ENCODE measurements around the gene TENT4A. TPM values are rescaled to one million over a fixed set of nuclear protein-coding genes. Genes with fewer than 3 reads are reported as not detected.
A peak's percentile ranks its signal among the peaks of the same experiment; 100 is the strongest.
"Not testable (repeated sequence)": the region's sequence is repeated elsewhere in the genome, so short reads cannot be mapped to it uniquely, and the experiment has no call there.

The TENT4A gene
- 5.5 and 6.0 TPM in 2 replicates for total RNA-seq (2014; rRNA removed; shearing (Covaris generic))

DNA sequence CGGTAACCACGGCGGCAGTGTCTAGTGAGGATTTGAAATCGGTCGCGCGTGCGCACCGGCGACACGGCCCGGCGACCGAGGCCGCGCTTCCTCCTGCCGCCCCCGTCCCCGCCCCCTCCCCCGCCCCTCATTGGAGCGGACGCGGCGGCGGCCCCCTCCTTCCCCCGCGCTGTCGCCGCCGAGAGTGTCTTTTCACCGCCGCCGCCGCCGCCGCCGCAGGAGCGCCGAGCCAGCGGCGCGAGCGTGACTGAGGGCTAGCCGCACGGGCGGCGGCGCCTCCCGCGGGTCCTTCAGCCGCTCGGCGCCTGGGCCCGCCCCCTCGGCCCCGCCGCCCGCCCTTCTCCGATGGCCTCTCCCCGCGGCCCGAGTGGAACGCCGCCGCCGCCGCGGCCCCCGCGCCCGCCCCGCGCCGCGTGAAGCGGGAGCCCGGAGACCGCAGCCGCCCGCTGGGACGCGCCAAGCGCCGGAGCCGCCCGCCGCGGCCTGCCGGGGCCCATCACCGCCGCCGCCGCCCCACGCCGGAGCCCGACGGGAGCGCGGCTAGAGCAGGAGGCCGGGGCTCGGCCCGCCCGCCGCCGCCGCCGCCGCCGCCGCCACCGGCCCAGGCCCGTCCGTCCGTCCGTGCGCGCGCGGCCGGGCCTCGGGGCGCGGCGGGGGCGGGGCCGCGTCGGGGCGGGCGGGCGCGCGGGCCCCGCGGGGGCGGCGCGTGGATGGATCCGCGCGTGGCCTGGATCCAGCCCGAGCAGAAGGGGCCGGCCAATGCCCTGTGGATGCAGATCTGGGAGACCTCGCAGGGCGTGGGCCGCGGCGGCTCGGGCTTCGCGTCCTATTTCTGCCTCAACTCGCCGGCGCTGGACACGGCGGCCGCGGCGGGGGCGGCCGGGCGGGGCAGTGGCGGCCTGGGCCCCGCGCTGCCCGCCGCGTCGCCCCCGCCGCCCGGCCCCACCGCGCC, at the start of gene TENT4A:
TSS of gene TENT4A (plus strand) at position 159 of the 952 bp plus-strand sequence. CDS start at position 711, 552 bp downstream.
- no peak for DNase-seq (ENCODE audit: low read depth)

DNA sequence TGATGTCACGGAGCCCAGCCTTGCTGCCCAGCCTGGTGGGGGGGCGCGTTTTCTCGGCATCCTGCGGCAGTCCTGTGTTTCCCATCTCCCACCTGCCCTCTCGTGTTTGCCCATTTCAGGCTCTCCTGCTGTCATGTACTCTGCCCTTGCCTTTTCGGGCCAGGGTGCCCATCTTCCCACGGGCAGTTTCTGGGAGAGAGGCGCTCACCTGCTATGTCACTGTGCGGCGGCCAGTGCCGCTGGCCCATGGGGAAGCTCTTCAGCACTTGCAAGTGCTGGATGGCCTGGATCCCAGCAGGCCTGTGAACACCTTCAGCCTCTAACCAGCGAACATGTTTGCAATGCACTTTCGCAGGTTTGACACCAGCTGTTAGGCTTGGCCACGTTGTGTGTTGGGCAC, 46.5 kb upstream of the TENT4A start:
- no peak for DNase-seq (ENCODE audit: low read depth)

DNA sequence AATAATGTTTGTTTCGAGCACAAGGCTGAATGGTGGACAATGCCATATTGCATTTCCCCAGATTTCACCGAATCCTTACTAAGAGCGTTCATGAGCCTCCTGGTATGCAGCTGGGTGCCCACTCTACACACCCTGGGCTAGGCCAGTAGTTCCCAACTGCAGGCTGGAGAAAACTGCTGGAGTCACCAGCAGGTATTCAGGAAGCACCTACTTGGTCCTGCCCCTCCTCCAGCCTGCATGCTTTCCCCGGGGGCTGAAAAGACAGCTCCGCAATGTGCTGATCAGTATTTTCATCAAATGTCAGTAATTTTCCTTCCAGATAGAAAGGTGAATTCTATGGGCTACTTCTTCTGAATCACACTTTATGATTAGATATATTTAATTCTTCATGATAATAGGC, 45.6 kb upstream of the TENT4A start:
- DNase-seq (ENCODE audit: low read depth) = no peak

DNA sequence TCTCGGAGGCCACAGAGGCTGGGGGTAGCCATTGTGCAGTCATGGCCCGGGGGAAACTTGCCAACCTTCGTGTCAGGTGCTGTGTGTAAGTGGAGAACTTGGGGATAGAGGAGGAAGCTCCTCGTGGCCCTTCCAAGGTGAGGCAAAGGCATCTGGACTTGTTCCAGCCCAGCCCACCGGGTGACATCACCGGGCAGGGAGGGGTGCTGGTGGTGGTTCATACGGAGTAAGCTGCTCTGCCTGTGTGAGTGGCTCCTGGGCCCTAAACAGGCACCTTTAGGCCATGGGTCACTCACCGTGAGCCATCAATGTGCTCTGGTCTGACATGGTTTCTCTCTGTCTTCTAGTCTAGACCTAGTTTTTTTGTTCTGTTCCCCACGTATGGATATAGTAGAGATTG, 44.5 kb upstream of the TENT4A start:
- not testable (repeated sequence) for DNase-seq (ENCODE audit: low read depth)

DNA sequence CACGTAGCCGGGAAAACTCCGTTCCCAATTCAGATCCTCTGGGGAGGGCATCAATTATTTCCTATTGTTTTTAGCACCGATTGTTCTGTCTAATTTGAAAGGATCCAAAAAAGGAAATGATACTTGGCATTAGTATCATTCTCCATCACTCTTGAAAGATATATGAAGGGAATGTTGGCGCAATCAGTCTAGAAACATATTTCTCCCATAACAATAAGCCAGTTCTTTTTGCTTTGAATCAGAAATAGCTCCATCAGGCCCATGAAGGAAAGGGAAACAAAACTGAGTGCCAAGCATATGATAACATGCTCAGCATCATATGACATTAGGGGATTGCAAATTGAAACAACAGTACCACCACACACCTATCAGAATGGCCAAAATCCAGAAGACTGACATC, 40.2 kb upstream of the TENT4A start:
- no peak for DNase-seq (ENCODE audit: low read depth)

DNA sequence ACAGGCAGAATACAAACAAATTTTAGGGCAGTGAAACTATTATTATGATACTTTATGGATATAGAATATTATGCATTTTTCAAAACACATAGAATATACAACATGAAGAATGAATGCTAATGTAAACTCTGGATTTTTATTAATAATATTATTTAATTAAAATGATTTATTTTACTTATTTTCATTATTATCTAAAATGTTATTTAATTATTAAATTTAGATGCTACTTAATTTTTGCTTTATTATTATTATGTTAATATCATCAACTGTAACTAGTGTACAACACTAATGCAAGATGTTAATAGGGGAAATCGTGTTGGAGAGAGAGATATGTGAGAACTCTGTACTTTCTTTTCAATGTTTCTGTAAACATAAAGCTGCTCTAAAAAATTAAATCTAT, 39.3 kb upstream of the TENT4A start:
- no peak for DNase-seq (ENCODE audit: low read depth)

DNA sequence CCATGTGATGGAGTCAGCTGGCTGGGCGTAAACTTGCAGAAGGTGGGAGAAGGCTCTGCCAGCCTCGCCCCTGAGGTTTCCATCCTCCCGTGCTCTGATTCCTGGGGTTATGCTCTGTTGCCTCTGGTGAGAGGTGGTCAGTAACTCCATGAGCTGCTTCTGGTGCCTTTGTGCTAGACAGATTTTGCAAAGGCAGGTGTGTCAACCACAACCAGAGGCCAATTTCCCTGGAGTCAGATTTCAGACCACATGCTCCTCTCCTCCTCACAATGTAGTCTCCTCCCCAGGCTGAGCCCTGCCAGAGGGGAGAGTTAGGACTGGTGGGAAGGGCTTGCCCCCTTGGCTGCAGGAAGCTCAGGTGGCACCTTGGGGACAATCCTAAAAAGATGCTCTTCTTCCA, 38.8 kb upstream of the TENT4A start:
- no peak for DNase-seq (ENCODE audit: low read depth)

DNA sequence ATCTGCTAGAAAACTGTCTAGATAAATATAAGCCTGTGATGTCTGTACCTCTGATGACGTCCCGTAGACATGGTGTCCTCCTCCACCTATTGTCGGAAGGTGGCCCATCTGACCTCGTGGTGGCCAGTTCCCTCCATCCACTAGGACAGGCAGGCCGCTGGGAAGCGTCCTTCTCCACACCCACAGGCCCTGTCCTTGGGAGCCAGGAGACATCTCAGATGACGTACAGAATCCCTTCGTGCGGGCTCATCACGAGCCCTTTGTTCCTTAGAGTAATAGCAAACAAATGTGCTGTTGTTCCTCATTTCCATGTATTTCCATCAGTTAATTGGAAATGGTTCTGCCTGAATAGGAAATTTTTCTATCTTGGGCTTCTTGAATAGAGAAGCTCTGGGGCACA, 38.3 kb upstream of the TENT4A start:
- DNase-seq (ENCODE audit: low read depth) = no peak

DNA sequence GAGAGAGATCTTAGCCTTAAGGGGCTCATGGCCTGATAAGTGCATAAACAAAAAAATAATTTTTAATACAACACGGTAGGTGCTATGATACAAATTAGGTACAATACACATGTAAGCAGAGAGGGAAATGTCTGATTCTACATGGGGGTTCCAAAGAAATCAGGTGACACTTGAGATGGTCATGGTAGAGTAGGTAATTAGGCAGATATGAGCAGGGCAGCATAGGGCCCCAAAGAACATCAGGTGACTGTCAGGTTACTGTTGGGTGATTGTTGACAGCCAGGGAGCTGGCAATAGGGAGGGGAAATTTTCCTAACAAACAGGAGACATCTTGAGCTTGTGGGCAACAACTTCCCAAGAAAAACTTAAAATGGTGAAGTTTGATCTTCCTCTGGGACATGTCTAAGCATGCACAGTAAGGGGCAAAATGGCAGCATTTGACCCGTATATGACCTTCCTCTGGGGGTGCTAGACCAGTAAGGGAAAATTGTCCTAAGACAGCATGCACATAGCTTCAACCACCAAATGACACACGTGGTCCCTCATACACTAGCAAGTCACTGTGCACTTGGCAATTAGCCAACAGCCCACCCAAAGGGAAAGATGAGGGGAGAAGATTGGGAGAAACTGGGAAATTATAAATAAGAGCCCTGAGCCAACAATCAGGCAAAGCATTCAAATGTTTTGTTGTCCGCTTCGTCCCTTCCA, 37.3 kb upstream of the TENT4A start:
- peak; percentile 7 for DNase-seq (ENCODE audit: low read depth)

DNA sequence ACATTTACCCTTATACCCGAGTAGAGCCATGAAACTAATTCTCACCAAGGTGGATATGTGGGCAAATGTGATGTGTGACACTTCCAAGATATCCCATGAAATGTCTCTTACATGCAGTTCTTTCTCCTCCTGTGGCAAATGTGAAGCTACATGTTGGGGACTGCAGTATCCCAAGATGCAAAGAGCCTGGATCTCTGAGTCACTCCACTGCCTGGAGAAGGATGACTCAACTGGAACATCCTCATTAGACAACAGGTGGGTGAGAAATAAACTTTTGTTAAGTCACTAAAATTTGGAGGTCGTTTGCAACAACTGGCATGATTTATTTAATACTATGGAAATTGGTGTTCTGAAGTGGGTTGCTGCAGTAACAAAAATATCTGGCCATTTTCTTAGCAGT, 36.5 kb upstream of the TENT4A start:
- peak; percentile 62 for DNase-seq (ENCODE audit: low read depth)

DNA sequence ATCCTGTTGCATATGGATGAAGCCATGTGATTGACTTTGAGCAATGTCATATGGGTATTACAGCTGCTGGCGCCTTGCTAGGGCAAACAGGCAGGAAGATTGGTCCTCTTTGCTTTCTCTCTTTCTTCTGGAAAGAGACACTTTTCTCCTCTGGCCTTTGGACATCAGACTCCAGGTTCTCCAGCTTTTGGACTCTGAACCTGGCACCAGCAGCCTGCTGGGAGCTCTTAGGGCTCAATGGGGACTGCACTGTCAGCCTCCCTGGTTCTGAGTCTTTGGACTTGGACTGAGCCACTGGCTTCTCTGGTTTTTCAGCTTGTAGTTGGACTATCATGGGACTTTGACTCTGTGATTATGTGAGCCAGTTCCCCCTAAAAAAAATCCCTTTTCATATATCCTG, 34.8 kb upstream of the TENT4A start:
- no peak for DNase-seq (ENCODE audit: low read depth)

DNA sequence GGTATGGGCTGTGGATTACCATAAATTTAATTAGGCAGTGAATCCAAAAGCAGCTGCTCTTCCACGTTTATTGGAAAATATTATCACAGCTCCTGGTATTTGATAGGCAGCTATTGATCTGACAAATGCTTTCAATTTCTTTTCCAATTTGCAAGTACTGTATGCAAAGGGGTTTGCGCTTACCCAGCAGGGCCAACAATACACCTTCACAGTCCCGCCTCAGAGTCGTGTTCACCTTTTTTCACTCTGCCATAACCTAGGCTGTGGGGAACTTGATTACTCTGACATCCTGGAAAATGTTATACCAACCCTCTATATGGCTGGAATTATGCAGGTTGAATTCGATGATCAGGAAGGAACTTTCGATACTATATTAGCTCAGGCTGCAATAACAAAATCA, 32.3 kb upstream of the TENT4A start:
- DNase-seq (ENCODE audit: low read depth) = no peak

DNA sequence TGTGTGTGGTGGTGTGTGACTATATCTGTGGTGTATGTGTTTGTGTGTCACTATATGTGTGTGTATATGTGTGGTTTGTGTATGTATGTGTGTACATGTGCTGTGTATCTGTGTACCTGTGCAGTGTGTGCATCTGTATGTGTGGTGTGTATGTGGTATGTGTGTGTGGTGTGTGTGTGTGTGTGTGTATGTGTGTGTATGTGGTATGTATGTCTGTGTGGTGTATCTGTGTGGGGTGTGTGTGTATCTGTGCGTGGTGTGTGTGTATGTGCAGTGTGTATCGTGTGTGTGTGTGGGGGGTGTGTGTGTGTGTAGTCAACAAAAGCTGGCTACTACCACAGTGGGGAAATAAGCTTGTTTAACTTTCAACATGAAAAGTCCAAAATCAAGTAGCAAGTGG, 31.6 kb upstream of the TENT4A start:
- DNase-seq (ENCODE audit: low read depth) = no peak

DNA sequence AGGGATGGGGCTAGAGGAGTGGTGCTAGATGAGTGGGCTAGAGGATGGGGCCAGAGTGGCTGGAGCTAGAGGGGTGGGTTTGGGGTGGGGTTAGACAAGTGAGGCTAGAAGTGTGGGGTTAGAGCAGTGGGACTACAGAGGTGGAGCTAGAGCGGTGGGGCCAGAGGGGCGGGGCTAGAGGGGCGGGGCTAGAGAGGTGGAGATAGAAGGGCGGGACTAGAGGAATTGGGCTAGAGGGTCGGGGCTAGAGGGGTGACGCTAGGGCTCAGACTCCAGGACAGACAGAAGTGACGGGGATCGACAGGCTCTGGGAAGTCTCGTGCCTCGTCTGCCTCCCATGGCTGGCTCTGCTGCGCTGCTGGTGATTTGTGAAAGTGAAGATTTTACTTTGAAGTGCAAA, 31.0 kb upstream of the TENT4A start:
- DNase-seq (ENCODE audit: low read depth) = no peak

DNA sequence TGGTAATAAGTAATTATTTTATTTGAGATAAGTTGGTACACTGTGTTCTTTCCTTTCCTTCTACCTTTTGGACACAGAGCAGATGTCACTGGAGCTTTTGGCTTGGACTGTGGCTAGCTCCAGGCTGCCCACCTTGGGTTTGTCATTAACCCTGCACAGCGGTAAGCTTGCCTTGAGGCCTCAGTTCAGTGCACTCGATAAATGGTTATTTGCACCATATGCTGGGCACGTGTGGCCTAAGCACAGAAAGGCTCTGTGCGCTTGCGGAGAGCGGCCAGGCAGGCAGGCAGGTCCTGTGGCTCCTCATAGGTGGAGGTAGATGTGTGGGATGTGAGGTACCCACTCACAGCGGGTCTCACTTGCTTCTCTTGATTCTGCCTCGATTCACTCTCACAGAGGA, 30.0 kb upstream of the TENT4A start:
- DNase-seq (ENCODE audit: low read depth) = no peak

DNA sequence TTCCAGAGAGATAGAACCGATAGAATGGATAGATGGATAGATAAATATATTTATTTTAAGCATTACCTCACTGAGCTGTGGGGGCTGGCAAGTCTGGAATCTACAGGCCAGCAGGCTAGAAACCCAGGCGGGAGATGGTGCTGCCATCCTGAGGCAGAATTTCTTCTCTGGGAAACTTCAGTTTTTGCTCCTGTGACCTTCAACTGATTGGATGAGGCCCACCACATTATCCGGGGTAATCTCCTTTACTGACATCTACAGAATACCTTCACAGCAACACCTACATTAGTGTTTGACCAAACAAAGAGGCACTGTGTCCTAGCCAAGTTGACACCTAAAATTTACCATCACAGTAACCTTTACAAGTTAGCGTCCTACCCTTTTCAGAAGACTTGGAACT, 29.2 kb upstream of the TENT4A start:
- DNase-seq (ENCODE audit: low read depth) = no peak

DNA sequence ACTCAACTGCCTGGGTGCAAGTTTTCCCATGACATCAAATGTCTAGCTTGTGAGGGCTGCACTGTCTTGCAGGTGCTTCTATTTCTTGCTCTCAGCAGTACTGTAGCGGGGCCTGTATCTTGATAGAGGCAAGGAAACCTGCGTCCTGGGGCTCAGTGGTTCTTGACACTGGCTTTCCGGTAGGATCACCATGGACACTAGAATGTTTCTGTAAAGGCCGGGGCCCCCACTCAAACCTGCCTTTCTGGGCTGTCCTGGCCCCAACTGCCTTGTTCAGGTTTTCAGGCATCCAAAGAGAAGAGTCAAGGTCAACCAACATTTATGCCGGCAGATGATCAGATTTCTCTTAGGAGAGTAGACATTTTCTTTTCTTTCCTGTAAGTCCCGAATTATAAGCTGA, 26.7 kb upstream of the TENT4A start:
- DNase-seq (ENCODE audit: low read depth) = no peak

DNA sequence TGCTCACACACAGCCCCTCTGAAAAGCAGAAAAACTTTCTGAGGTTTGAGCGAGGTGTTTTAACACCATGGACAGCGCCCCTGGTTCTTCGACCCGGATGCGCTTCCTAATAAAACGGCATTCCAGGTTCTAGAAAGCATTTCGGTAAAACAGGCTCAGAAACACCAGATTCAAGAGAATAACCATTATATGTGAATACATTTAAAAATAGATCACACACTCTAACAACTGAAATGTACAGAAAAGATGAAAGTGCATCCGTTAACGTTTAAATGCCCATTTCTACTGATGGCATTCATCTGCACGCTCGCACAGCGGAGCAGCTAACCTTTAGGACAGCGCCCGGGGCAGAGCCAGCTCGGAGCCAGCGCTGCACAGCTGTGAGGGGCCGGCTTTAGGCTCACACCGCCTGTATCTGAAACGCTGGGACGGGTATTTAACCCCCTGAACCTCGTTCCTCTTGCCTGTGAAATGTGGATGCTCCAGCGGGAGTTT, 26.3 kb upstream of the TENT4A start:
- DNase-seq (ENCODE audit: low read depth) = peak; percentile 51

DNA sequence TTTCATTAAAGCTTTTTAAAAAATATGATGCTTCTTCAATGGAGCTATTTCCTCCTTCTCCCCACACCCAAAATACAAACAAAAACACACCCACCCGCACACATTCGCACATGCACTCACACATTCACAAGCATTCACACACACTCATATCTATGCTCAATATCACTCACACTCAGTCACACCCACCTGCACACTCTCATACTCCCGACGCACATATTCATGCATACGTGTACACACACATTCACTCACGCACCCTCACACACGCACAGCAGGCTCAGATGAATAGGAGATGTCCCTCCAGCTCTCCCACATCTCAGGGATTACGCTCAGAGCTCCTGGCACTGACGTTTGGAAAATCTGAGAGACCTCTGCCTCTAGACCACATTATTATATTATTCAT, 25.7 kb upstream of the TENT4A start:
- DNase-seq (ENCODE audit: low read depth) = no peak

DNA sequence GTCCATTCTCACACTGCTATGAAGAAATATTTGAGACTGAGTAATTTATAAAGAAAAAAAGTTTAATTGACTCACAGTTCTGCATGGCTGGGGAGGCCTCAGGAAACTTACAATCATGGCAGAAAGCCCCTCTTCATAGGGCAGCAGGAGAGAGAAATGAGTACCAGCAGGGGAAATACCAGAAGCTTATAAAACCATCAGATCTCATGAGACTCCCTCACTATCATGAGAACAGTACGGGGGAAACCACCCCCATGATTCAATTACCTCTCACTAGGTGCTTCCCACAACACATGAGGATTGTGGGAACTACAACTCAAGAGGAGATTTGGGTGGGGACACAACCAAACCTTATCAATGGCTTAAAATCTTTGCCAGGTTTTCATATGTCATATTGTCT, 20.3 kb upstream of the TENT4A start:
- DNase-seq (ENCODE audit: low read depth) = no peak

DNA sequence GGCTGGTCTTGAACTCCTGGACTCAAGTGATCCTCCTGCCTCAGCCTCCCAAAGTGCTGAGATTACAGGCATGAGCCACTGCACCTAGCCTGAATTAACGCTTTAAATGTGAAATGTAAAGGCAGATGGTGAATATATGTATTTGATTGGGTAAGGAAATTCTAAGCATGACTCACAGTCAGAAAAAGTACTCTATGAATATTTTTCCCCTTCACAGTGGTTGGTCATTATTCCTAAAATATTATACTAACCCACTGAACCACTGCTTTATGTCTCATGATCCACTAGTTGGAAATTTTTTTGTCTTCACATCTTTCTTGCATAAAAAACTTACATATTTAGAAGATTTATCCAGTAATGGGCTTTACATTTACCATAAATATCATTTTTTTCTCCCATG, 14.5 kb upstream of the TENT4A start:
- DNase-seq (ENCODE audit: low read depth) = no peak

DNA sequence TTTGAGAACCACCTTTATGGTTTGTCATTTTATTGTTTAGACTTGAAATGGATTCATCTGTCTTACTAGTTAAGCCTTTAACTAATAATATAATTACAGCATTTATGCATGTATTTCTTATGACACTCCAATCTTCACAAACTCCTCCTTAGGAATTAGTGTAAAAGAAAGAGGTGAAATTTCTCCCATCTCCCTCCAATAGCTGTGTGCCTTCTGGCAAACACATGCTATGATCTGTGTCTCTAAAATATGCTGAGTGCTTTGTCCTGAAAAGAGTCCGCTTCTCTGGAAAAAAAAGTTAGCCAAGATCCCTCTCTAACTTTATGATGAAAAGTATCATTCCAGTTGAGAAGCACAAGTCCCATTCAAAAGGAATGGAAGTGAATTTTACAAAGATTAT, 13.9 kb upstream of the TENT4A start:
- DNase-seq (ENCODE audit: low read depth) = no peak
